GM19468 (cell line): ENCODE data around the gene DPP10.

Experiments used
- ATAC-seq: cut with Tn5 transposase; IDR thresholded peaks from one replicate; pipeline ENCODE4 v1.9.1; 2021; ENCODE audit warnings: mild to moderate bottlenecking, moderate library complexity, moderate number of reproducible peaks; ENCODE audit not compliant: unreplicated experiment; ENCODE audit errors: extremely low read depth

DPP10 gene

DNA sequence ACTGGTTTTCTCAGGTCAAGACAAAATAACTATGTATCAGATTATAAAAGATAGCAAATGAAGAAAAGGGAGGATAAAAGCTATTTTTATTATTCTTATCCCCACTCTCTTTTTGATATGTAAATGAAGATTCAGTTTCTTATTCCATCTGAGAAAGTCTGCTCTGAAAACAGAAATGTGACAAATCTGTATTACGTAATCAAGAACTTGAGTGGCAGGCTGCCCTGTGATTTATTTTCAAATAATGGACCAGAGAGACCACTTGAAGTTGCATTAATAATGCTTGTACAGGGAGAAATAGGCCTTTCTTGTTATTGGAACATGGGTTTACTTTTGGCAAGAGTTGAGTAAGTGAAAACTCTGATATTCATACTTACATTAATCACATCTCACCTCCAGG lies 727.4 kb downstream of the DPP10 start:
- no peak for ATAC-seq

DNA sequence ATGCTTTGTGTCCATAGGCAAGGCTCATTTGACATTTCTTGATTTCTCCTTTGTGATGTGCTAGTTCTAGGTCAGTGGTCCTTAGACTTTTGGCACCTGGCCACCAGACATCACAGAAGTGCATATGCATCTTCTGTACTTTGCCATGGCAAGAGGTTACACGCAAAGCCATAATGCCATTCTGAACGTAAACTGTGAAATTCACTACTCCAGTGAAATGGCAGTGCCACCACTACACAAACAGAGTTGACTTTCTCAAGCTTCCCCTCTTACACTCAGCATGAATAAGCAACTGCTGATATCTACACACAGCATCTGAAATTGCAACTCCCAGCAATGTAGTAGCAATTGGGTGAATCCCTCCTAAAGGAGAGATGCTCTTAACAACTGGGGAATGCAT lies 729.3 kb downstream of the DPP10 start:
- ATAC-seq = no peak

DNA sequence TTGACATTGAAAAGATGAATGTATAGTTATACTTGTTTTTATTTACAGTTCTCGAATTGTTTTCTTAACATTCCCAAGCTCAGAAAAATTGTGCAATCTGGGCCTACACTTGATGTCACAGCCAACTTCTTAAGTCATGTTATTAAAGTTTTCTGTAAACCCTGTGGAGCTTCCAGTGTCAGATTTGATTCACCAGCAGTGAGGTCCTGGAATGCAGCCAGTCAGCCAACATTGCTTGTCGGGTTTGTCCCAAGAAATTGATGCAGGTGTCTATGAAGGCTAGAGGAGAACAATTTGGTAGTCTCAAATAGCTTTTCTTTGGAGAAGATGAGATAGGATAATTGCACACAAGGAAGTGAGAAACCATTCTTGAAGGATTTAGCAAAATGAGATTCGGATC lies 732.2 kb downstream of the DPP10 start:
- no peak for ATAC-seq

DNA sequence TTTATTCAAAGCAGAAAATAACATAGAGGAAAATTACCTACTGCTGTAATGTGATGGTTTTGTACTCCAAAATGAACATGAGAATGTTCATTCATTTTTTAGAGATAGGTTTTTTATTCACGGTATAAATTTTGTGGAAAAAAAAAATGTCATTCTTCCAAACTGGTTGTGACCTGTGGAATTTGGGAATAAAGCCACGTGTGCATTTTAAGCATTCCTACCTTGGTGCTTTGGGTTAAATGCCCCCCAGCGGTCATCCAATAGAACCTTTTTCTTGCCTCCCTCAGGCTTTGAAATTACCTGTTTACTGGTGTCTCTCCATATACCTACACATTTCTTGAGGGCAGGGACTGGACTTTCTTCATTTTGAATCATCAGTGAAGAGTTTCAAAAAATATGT lies 740.7 kb downstream of the DPP10 start:
- no peak for ATAC-seq

DNA sequence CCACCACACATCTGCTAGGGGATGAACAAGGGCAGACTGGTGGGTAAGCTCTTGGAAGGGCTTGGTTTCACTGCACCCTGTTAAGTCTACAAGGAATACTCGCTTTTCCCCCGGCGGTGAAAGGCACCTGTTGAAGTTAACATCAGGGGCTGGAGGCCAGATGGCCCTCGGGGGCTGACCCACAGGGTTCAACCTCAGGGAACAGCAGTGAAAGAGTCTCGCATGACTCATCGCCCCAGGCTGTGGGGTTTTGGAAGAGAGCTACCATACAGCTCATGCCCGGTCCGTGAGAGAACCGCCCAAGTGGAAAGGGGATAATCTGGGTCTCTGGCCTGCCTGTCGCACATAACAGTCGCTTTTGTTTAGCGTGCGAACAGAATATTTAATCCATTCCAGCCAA lies 748.0 kb downstream of the DPP10 start:
- no peak for ATAC-seq

DNA sequence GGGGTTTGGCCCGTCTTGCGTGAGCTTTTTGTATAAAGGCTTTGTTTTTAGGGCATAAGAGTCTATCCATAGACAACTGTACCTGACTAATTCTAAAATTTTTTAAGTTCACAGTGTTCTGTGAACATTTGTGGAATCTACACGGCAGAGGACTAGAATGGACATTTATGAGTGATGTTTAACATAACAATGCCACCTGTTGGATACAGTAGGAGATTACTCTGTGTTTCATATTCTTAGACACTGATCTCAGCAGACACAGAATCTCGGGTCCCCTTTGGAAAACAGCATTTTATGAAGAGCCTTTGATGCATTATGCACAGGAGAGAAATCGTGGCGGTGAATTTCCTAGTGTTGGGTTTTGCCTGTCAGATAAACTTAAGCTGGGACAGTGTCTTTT lies 752.2 kb downstream of the DPP10 start:
- ATAC-seq = no peak

DNA sequence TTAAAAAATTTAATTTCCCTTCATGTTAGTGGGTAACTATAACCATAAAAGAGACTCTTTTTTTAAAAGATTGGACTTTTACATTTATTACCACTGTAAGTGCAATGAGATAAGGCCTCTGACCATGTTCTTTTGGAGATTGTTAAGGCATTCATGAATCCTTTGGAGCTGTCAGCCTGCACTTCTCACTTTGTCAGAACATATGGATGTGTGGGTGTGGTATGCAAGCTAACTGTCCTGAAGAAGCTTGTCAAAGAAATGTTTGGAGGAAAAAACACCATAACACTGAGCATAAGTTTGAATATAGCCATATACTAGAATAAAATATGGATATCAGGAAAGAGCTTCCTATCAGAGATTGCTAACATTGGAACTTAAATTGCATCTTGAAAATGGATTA lies 754.1 kb downstream of the DPP10 start:
- no peak for ATAC-seq

DNA sequence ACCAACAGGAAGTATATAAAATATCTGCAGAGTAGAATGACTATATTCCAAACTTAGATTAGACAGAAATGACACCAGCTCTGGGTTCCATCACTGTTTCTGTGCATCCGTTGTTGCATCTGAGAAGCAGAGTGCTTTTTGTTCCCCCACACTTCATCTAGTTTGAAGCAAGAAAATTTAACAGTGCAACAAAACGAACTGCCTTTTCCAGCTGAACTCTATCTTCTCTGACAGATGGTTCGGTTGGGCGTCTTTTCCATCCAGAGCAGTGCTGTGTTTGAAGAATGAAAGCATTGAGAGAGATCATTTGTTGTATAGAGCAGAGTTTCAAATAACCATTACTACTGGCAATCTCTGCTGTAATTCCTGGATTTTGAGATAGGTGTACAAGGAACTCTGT lies 757.5 kb downstream of the DPP10 start:
- no peak for ATAC-seq

DNA sequence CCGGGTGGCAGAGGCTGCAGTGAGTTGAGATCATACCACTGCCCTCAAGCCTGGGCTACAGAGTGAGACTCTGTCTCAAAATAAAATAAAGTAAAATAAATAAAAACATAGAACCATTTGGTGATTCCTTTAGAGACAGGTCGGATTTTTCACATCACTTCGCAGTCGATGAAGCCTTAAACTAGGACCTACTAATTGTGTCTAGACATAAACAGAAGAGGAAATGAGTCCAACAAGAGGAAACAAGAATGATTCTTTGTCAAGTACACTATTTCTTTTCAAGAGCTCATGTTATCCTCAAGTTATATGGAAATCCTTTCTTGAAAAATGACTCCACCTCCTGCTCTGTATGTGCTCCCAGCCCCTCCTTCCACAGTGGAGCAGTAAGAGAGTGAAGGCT lies 758.9 kb downstream of the DPP10 start:
- ATAC-seq = no peak

DNA sequence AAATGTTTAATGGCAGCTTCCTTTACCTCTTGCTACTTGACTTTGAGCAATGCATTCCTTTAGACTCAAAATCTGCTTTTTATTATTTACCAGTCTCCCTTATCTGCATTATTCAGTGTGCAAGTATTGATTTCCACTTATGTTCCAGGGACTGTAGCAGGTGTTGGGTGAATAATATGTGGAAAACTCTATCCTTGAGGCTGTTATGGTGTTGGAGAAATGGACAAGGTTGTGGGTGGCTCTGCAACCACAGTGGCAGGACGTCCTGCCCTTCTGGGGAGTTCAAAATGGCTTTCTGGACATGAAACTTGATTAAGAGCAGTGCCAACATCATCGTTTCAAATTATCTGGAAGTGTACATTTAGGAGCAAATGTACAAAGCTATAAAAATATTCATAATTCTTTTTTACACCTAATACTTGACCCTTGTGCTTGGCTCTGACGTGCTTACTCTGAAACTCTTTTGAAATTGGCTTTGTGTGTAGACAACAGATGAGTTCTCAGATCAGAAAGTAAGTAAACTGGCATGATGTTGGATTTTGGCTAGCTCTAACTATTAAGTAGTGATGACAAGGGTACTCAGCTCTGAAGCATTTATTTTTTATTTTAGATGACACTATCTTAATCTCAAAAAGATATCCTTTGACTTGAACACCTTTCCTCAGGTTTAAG lies 766.2 kb downstream of the DPP10 start:
- no peak for ATAC-seq

DNA sequence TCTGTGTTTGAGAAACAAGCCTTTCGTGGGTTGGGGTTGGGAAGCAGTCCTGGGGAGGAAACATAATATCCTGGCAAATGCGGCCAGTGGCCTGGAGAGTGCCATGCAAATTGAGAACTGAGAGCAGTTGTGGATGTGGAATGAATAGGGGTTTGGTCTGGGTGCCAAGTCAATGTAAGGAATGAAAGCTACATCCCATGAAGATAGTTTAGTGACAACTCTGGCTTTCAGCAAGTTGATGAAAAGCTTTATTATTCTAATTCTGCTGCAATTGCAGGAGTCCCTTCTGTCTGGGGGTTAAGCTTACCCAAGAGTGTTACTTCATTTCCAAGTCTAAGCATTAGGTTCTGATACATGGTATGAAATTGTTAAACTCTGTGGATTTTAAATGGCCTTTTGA lies 771.6 kb downstream of the DPP10 start:
- no peak for ATAC-seq

DNA sequence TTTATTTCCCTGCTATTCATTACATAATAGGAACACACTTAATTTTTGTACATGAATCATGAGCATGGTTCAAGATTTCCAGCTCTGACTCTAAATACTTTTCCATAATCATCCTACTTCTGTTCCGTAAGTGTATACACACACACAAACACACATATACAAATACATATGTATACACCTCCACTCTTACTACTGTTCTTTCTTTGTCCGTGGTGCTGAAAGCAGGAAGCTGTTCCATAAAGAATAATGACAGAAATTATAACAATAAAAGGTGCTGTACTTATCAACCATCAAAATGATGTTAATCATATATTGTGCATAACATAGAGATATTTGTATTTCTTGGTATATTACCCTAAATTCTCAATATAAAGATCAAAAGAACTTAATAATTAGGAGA lies 776.9 kb downstream of the DPP10 start:
- ATAC-seq = no peak

DNA sequence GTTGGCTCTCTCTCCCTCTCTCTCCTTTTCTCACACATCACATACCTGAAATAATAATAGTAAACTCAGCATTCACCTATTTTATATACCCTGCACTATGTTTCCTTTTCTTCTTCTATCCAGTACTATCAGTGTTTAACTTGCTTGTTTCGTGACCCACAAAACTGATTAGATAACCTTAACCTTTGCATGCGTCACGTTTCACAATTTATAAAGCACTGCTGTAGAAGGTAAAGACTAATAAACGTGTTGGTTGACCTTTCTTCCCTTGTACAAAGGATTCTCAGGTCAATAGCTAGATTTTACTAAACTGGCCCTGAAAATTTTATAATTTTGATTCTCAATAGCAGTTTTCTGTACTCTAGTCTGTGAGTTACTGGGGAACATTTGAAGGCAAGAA lies 791.7 kb downstream of the DPP10 start:
- ATAC-seq = no peak

DNA sequence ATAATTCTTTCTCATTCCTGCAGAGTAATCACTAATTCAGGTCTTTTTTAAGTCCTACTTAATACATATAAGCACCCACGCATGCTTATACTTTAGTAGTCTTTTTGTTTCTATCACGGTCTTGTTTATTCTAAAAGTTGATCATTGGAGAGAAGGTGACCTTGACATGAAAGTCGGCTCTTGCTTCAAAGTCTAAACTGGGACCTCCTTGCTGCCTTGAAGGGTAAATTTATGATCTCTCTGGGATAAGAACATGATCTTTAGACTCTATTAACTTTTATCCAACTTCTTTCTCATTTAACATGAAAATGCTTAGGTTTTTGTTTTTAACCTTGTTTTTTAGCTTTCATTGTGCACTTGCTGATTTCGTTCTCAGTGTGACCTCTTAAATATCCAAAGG lies 792.3 kb downstream of the DPP10 start:
- ATAC-seq = no peak

DNA sequence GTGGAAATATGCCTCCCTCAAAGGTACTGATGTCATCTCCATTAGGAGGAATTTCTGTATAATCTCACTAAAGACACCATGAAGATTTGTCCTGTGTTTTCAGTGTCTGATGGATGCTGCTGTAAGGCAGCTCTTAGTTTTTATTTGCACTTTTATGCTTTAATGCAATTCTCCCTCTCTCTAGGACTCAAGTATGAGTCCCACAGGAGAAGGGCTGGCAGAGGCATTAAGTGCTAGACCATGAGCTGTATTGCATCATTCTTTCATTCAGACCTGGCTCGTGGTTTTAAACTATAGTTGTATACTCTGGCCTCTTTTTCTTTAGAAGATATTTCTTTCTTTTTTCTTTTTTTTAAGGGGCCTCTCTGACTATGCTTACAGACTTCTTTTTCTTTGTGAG lies 805.6 kb downstream of the DPP10 start:
- ATAC-seq = no peak

DNA sequence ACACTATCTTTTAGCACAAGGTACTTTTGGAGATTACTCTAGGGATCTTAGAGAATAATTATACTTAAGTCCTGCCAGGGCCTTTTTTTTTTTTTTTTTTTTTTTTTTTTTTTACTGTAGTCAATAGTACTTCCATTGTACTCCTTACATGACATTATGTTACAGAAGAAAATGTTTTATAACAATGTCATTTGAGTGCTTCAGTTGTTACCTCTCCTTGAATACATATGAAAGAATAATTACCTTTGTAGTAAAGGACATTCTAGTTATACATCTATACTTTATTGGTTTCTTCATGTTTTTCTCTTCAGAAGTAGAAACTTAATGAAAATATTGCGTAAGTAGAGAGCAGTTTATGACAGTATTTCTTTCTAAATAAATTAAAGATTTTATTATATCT lies 834.9 kb downstream of the DPP10 start:
- ATAC-seq = no peak

DNA sequence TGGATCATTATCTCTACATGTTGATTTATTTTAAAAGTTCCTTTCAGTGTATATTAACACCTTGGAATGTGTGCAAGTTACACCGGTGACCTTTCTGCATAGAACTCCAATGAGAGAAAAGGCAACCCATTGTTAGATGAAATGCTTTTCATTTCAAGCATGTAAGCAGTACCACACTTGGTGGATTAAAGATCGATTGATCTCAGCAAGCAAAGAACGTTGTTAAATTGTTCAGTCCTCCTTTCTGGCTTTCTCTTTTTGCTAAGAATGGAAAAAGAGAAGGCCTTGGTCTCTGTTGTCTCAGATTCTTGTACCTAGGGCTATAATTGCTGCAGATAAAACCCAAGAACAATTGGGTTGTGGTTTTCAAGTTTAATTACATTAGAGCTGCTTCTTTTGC lies 843.0 kb downstream of the DPP10 start:
- no peak for ATAC-seq

DNA sequence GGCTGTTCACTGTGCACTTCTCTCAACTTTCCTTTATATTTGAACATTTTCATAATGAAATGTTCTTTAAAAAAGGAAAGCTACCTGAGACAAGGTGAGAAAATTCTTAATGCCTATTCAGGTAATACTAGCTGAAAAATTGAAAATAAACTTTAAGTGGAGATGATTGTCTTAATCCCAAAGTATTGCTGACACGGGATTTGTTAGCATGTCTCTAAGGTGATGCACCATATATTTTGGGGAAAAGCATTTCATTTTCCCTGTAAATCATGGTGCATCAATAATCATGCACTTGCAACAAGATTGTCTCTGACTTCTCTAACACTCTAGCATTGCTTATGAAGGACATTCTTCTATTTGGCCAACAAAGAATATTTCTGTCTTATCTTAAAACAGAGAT lies 848.0 kb downstream of the DPP10 start:
- no peak for ATAC-seq

DNA sequence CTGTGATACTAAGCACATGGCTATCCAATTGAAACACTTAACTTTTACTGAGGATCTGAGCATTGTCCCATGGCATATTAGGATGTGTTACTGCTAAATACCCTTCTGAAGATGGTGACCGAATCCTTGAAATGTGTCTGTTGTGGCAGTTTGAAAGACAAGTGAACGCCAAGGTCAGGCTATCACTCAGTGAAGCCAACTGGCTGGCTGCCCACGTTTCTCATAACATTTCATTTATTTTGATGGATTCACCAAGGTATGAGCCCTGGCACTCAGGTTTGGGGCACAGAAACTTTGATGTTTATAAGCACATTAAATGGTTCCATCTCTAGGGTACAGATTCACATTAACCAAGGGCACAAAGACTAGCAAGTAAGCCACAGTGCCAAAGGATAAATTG lies 850.3 kb downstream of the DPP10 start:
- no peak for ATAC-seq

DNA sequence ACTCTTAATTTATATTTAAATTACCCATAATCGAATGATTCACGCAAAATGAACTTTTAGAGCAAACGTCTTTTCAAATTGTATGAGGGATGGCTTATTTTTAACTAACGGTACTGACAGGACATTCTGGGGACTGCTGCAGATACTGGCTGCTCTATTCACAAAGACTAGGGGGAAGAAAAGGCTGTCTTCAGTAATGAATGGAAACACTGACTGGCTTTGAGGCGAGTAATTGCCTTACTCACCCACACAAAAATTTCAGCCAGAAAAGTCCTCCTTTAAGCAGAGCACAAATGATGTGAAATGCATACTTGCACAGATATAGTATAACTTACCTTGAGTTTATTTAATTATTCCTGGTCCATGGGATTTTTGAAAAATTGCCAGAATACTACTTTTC lies 852.6 kb downstream of the DPP10 start:
- ATAC-seq = no peak

DNA sequence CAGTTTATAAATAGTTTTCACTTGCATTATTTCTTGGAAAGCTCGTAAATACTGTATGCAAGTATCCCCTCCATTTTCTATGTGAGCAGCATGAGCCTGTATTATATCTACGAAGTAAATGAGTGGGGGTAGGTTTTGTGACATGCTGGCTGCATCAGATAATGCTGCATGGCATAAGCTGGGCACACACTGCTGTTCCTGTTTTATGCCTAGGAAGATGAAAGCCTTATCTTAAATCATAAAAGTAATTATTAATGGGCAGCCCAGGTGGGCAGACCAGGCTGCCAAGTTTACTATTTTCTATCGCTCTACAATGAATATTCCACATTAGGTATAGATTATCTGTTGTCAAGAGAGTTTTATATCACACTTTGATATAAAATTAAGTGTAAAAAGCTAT lies 854.6 kb downstream of the DPP10 start:
- no peak for ATAC-seq

DNA sequence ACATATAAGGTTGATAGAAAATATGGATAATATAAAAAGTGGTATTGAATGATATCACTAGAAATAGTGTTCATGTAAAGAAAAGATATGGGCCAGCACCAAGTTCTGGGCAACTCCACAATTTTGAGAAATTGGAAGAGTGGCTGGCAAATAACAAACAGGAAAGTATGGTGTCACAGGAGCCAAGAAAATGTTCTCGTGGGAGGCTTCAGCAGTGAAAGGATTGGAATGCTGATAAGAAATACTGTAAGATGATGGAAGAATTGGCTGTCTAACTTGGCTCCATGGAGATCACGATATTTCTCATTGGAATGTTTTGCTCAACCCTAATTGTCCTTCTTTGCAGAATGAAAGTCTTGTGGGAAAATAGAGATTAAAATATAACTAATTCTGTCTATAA lies 856.8 kb downstream of the DPP10 start:
- ATAC-seq = no peak

DNA sequence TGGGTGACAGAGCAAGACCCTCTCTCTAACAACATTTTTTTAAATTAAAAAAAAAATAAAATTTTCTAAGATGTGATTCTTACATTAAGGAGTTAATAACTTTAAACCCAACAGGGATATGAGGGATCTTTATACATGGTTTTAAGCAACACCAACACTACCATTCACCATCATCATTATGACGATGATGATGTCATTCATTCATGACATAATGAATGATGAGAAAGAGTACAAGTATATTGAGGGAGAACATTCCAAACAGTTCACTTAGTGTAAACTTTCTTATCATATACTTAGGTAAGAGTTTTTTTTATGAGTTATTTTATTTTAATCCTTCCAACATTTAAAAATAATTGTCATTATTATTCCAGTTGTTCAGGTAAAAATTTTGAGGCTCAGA lies 863.3 kb downstream of the DPP10 start:
- no peak for ATAC-seq
